ENCODE data around the gene C19orf18.
A peak's percentile ranks its signal among the peaks of the same experiment; 100 is the strongest.
"Not testable (repeated sequence)": the region's sequence is repeated elsewhere in the genome, so short reads cannot be mapped to it uniquely, and the experiment has no call there.

The C19orf18 gene

GRCh38 chr19:57916168-57916995 is 58.0 kb downstream of the C19orf18 start, which contains the start of gene ZNF417:
Gene ZNF417, minus strand, starts transcription at chr19:57916592. Its CDS starts 181 bp downstream, at chr19:57916411.
- H3K27me3 ChIP-seq (replicated peaks); in situ Hi-C loops (cut with HindIII; ENCODE audit: low pct_ligation_motif_present, low sequenced_read_pairs): not testable (repeated sequence)
- TF ChIP-seq CTCF (IDR thresholded peaks at IDR 0.05; ENCODE audit: low read depth, low read length, missing control alignments) = peak; percentile 56
- Histone ChIP-seq H3K4me3 (ENCODE audit: low read depth, low read length) (peak within 1 kb of the TSS; percentile 78), H3K36me3 (replicated peaks) (peaks cover 12% of the 10 kb centered on the region), H3K27ac (peak within 1 kb of the TSS; percentile 62)
- peak; percentile 95 for DNase-seq

GRCh38 chr19:57914531-57914930 is 59.8 kb downstream of the C19orf18 start:
- peaks cover 23% of the 10 kb centered on the region for H3K36me3 ChIP-seq (replicated peaks)
- no peak overlapping the region for H3K27ac ChIP-seq
- no peaks in the 10 kb centered on the region for H3K27me3 ChIP-seq (replicated peaks)
- TF ChIP-seq CTCF (IDR thresholded peaks at IDR 0.05; ENCODE audit: low read depth, low read length, missing control alignments) = no peak
- DNase-seq = no peak
- in situ Hi-C loops (cut with HindIII; ENCODE audit: low pct_ligation_motif_present, low sequenced_read_pairs) = no loop called here
- no peak overlapping the region for H3K4me3 ChIP-seq (ENCODE audit: low read depth, low read length)

Data from brain microvascular endothelial cell (primary cell).